Mesothelial cell of epicardium (in vitro differentiated cells): ENCODE results near the gene RPS25. TPM values are rescaled to one million over a fixed set of nuclear protein-coding genes. Genes with fewer than 3 reads are reported as not detected.
"Not testable (repeated sequence)": the region's sequence is repeated elsewhere in the genome, so short reads cannot be mapped to it uniquely, and the experiment has no call there.

Experiments
- DNase-seq, 2 experiments: peaks; one replicate each; pipeline ENCODE4 v3.0.0; 2021; ENCODE audit warnings: low spot score in 2 of 2; ENCODE audit not compliant: unreplicated experiment in 2 of 2
- H3K27ac Mint-ChIP-seq: 2 replicates; pipeline ENCODE4 v1.8.0; 2021; ENCODE audit warnings: mixed read lengths
- H3K27me3 Mint-ChIP-seq: 2 replicates; pipeline ENCODE4 v1.8.0; 2021; ENCODE audit warnings: low read depth, mixed read lengths
- H3K36me3 Mint-ChIP-seq: 2 replicates; pipeline ENCODE4 v1.8.0; 2021; ENCODE audit warnings: mixed read lengths
- H3K4me1 Mint-ChIP-seq: 2 replicates; pipeline ENCODE4 v1.8.0; 2021; ENCODE audit warnings: mixed read lengths
- H3K4me3 Mint-ChIP-seq: 2 replicates; pipeline ENCODE4 v1.8.0; 2021; ENCODE audit warnings: mild to moderate bottlenecking, moderate library complexity, mixed read lengths
- H3K9me3 Mint-ChIP-seq: 2 replicates; pipeline ENCODE4 v1.8.0; 2021; ENCODE audit warnings: mixed read lengths
- CTCF ChIP-seq: fragments of 200-600 bp; sonication (generic); IDR thresholded peaks from one replicate; pipeline ENCODE4 v1.5.0; 2021; ENCODE audit warnings: antibody characterized with exemption; ENCODE audit not compliant: unreplicated experiment
- microRNA-seq: library from miRNA; unstranded; fragments of <30 nt; microRNA quantifications from one replicate; pipeline ENCODE4 v1.2.0, GENCODE V29; 2021; ENCODE audit warnings: inconsistent platforms, mixed read lengths
- total RNA-seq: library from RNA; stranded (reverse); gene quantifications from 3 replicates; pipeline ENCODE4 v1.2.1, GENCODE V29; 2021

Gene RPS25
- total RNA-seq, 1 donor from 2014 or later, result 1,201 TPM

GRCh38 chr11:118979434-118979833 is 38.7 kb downstream of the RPS25 start:
- no peaks in the 10 kb centered on the region for H3K4me1 Mint-ChIP-seq
- H3K27me3 Mint-ChIP-seq, result peaks cover 5% of the 10 kb centered on the region
- DNase-seq, result no peak
- H3K27ac Mint-ChIP-seq, result no peak overlapping the region
- H3K4me3 Mint-ChIP-seq, result no peak overlapping the region
- H3K36me3 Mint-ChIP-seq, result no peaks in the 10 kb centered on the region
- no peaks in the 10 kb centered on the region for H3K9me3 Mint-ChIP-seq
- no peak for TF ChIP-seq CTCF

GRCh38 chr11:118975771-118976709 is 42.1 kb downstream of the RPS25 start:
- Mint-ChIP-seq H3K27ac (no peak overlapping the region), H3K4me3 (no peak overlapping the region)

GRCh38 chr11:118973985-118974384 is 44.2 kb downstream of the RPS25 start:
- Mint-ChIP-seq H3K27me3 (peaks cover 5% of the 10 kb centered on the region), H3K9me3 (peaks cover 4% of the 10 kb centered on the region), H3K36me3 (no peaks in the 10 kb centered on the region), H3K4me3 (no peak overlapping the region), H3K4me1 (no peaks in the 10 kb centered on the region), H3K27ac (no peak overlapping the region)
- DNase-seq, result no peak
- TF ChIP-seq CTCF, result no peak

More at GRCh38 chr11:118975771-118976709, 42.1 kb downstream of the RPS25 start:
- H3K27me3 Mint-ChIP-seq, result peaks cover 5% of the 10 kb centered on the region
- no peaks in the 10 kb centered on the region for H3K36me3 Mint-ChIP-seq
- DNase-seq, result no peak
- no peak for TF ChIP-seq CTCF
- no peaks in the 10 kb centered on the region for H3K4me1 Mint-ChIP-seq
- peaks cover 4% of the 10 kb centered on the region for H3K9me3 Mint-ChIP-seq

- H3K36me3 Mint-ChIP-seq, result no peaks in the 10 kb centered on the region
- H3K27me3 Mint-ChIP-seq, result peaks cover 5% of the 10 kb centered on the region
- H3K9me3 Mint-ChIP-seq, result peaks cover 4% of the 10 kb centered on the region
- no peak for TF ChIP-seq CTCF
- no peaks in the 10 kb centered on the region for H3K4me1 Mint-ChIP-seq
- H3K27ac Mint-ChIP-seq, result no peak within 1 kb of the TSS
- no peak for DNase-seq
- H3K4me3 Mint-ChIP-seq, result no peak within 1 kb of the TSS
Measured at GRCh38 chr11:118971646-118972045, 46.5 kb downstream of the RPS25 start, which contains the start of gene FOXR1. Gene FOXR1, plus strand, starts transcription at chr11:118971761. Its CDS starts 171 bp downstream, at chr11:118971932.

- not testable (repeated sequence) for H3K36me3 Mint-ChIP-seq, H3K4me3 Mint-ChIP-seq, H3K27ac Mint-ChIP-seq, H3K9me3 Mint-ChIP-seq, H3K27me3 Mint-ChIP-seq, DNase-seq, H3K4me1 Mint-ChIP-seq
Measured at GRCh38 chr11:118969508-118969907, 48.6 kb downstream of the RPS25 start.

Small RNAs within 50 kb of the gene (microRNA-seq; reads per million reads assigned to microRNA genes)
- gene MIR3656, result not detected

Other genes starting within 250 kb of the RPS25 start
- gene DDX6, start 227.2 kb downstream of the RPS25 start, total RNA-seq, result 189 to 194 TPM (median 191 TPM) in 3 replicates
- gene CXCR5, start 134.5 kb downstream of the RPS25 start, total RNA-seq, result not detected in 3 replicates
- gene BCL9L, start 92.4 kb downstream of the RPS25 start, total RNA-seq, result 88.6 to 92.4 TPM (median 91.7 TPM) in 3 replicates
- 2.2 to 3.0 TPM (median 2.7 TPM) in 3 replicates for gene UPK2, start 62.0 kb downstream of the RPS25 start, total RNA-seq
- not detected in 3 replicates for gene FOXR1, start 46.6 kb downstream of the RPS25 start, total RNA-seq
- 65.7 to 69.1 TPM (median 66.3 TPM) in 3 replicates for gene CENATAC, start 20.2 kb downstream of the RPS25 start, total RNA-seq
- 53.9 to 56.5 TPM (median 54.5 TPM) in 3 replicates for gene TRAPPC4, start 423 bp upstream of the RPS25 start, total RNA-seq
- gene SLC37A4, start 12.5 kb upstream of the RPS25 start, total RNA-seq, result 29.6 to 35.3 TPM (median 33.2 TPM) in 3 replicates
- gene HYOU1, start 38.9 kb upstream of the RPS25 start, total RNA-seq, result 131 to 142 TPM (median 133 TPM) in 3 replicates
- gene VPS11, start 49.5 kb upstream of the RPS25 start, total RNA-seq, result 32.5 to 35.2 TPM (median 32.6 TPM) in 3 replicates
- 28.0 to 29.1 TPM (median 28.1 TPM) in 3 replicates for gene HMBS, start 66.5 kb upstream of the RPS25 start, total RNA-seq
- 38.2 to 47.7 TPM (median 44.9 TPM) in 3 replicates for gene DPAGT1, start 83.5 kb upstream of the RPS25 start, total RNA-seq
- 8.7 to 10.5 TPM (median 10.0 TPM) in 3 replicates for gene C2CD2L, start 89.0 kb upstream of the RPS25 start, total RNA-seq
- gene HINFP, start 103.2 kb upstream of the RPS25 start, total RNA-seq, result 32.8 to 36.7 TPM (median 34.4 TPM) in 3 replicates
- gene ABCG4, start 130.7 kb upstream of the RPS25 start, total RNA-seq, result 1.9 to 2.6 TPM (median 2.0 TPM) in 3 replicates
- gene NLRX1, start 150.4 kb upstream of the RPS25 start, total RNA-seq, result 21.2 to 21.9 TPM (median 21.8 TPM) in 3 replicates
- 0.42 to 0.67 TPM (median 0.66 TPM) in 3 replicates for gene NHERF4, start 167.1 kb upstream of the RPS25 start, total RNA-seq
- gene CBL, start 188.0 kb upstream of the RPS25 start, total RNA-seq, result 27.5 to 28.0 TPM (median 27.6 TPM) in 3 replicates